Measurements from ENCODE around the gene COL27A1.
"Not testable (repeated sequence)": the region's sequence is repeated elsewhere in the genome, so short reads cannot be mapped to it uniquely, and the experiment has no call there.

GRCh38 chr9:114333718-114334117, 178.4 kb downstream of the COL27A1 start:
- not testable (repeated sequence) for TF ChIP-seq CTCF (IDR thresholded peaks at IDR 0.05); MXI1 (IDR thresholded peaks at IDR 0.05; ENCODE audit: low read depth, low read length); ELF1 (IDR thresholded peaks at IDR 0.05)
